HG02678 (cell line): Measurements from ENCODE around the gene NPS.

Source experiments
- ATAC-seq: cut with Tn5 transposase; IDR thresholded peaks from one replicate; pipeline ENCODE4 v1.9.1; 2021; ENCODE audit warnings: mild to moderate bottlenecking, moderate library complexity; ENCODE audit not compliant: unreplicated experiment

NPS gene

DNA sequence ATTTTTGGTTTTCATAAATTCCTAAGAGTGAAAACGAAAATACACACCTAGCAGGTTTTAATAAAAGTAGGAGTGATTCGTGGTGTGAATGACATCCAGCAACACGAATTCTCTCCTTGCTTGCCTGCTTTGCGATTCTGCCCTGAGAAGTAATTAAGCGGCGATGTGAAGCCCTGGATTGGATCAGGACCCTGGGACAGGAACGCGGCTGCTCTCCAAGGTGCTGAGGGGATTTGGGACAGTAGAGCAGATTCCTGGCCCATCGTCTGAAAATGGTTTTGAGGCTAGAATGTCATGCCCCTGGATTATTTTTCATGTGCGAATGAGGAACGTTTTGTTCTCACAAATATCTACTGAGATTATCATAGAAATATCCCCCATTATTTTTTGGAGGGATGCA is 7.8 kb downstream of the NPS start:
- no peak for ATAC-seq

DNA sequence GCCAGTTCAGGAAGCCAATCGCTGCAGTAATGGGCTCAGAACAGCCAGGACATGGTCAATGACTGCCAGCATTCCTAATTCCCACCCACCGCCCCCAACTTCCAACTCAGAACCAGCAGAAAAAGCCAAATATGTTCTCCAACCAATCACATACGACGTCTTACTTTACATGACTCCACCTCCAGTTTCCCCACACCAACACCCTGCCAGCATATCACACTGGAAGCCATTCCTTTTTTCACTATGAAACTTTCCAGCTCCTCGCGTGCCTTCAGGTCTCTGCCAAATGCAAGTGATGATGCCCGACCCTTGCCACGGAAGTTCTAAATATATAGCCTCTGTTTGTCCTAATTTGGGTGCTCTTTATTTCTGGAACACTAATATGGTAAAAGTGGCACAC is 12.5 kb downstream of the NPS start:
- no peak for ATAC-seq

DNA sequence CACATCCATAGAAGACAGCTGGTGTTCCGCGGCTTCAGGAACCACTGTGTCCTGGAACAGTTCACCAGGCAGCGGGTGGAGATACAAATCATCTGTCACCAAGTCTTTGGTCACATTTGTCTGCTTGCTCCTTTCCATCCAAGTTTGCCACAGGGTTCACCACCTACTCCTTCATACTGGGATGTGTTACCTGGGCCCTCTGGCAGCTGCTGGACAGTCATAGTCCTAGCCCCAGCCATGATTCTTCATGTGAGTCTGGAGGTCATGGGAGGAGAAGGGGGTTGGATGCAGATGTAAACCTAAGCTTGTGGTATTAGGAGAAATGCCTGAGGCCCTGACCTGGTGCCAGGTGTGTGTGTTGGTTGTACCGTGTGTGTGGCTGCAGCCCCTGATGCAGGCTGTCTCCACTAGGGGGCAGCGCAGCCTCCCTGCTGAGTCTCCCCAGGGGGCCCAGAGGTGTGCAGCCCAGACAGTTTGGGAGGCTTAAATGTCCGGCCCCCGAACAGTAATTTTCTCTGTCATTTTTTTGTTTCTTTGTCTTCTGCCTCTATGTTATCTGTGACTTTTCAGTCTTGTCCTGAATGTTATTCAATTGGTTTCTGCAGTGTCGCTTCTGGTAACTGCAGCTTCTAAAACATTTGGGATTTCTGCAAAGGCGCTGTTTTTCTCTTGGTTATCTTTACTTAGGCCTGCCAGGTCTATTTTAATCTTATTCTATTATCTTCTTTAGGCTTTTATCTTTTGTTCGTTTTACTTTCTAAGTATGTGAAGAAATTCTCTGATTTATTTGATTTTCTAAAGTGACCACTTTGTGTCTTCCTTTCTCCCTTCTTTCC is 14.8 kb downstream of the NPS start:
- ATAC-seq = peak; percentile 62

DNA sequence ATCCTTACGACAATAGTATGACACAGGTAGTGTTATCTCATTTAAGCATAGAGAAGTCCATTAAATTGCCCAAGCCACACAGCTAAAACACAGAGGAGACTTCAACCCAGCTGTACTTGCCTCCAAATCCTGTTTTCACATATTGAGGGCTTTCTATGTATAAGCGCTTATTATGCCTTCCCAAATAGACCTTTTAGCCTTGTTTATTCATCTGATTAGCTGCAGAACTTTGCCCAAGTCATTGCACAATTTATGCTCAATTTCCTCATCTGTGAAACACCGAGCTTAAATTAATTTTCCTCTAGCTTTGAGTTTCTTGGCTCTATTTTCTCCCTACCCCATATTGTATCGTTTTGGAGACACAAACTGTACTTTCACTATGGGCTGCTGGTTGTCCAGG is 15.5 kb downstream of the NPS start:
- no peak for ATAC-seq

DNA sequence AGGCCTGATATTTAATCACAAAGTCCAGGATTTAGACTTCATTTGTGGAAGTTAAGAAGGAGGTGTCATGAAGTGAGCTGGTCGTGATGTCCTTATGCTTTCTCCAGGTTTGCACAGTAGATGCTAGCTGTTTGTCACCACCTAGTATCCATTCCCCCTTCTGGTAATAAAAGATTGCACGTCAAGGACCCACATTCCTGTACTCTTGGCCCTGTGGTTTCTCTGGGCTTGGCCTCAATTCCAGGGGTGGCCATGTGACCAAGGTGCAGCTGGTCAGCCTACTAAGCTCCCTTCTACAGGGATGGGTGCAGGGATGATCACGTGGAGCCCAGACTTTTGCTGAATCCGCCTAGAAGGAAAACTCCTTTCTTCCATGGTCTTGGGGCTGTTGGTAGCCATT is 16.5 kb downstream of the NPS start:
- ATAC-seq = no peak

DNA sequence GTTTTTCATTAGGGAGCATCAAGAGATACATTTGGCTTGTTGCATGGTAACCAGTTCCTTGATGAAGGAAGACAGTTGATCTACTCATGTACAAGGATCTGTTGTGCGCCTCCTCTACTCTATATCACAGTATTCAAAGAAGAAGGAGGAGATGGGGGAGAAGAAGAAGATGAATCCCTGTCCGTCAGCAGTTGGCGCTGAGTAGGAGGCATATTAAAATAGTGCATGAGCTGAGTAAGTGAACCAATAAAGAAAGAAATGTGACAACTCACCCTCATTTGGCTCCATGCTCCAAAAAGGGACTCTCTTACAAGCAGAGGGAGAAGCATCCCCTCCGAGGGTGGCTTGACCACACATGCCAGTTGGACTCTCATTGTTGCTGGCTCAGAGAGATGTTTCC is 20.1 kb downstream of the NPS start:
- no peak for ATAC-seq

DNA sequence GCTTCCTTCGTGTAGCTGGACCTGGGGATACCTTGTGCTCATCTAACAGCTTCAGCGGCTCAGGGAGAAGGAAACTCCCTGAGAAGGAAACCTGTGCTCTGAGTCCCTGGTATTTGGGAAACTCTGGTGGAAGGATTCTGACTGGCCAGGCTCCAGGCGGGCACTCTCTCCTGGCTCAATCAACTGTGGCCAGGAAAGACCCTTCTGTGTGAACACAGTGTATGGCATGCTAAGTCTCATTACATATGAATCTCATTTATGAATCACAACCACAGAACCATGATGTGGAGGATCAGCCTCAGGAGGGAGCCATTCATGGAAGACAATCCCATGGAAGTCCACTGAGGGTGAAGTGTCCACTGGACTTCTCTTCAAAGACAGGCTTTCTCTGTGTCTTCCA is 20.9 kb downstream of the NPS start:
- no peak for ATAC-seq

DNA sequence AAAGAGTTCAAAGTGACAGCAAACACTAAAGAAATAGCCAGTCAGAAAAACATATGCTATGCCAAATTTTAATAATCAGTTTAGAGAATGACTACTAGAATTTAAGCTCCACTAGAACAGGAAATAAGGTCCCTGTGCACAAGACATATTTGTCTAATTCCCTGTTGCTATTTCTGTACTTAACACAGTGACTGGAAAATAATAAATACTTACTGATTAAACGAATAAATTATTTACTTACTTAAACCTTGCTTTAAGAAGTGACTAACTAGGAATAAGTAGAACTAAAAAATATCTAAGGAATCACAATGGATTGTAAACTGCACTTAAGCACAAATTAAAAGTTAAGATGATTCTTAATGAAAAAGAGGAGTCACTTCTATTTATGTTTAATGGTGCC is 22.3 kb downstream of the NPS start:
- no peak for ATAC-seq

DNA sequence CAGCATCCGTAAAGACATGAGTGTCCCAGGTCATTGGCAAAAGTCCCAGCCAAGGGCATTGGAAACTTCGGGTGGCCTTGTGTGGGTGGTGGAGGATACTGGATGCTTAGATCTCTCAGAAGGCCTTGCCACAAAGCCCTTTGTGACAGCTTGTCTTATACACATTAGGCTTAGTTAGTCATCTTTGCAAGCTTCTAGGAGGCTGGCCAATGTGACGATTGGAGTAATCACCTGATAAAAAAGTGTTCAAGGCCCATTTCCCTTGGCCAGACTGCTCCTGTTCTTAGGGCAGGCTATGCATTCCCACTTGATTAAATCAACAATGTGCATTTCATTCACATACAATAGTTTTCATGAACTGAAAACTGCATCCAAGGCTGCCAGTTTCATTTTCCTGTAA is 26.9 kb downstream of the NPS start:
- no peak for ATAC-seq

DNA sequence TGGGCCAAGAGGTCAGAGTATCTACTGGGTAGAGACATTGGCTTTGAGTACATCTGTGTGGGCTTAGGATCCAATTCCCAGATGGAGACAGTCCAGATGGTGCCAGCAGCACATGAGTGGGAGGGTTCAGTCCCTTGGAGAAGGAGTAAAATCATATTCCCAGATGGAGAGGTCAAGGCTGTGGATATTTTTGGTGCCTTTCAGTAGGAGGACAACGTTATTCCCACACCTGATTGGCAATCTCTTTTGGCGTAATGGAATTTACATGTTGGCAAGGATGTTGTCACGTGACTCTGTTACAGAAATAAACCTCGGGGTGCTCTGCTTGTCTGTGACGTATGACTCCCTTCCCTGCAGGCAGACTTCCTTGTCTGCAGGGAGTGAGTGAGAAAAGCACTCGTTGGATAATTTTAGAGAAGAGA is 27.6 kb downstream of the NPS start:
- no peak for ATAC-seq

DNA sequence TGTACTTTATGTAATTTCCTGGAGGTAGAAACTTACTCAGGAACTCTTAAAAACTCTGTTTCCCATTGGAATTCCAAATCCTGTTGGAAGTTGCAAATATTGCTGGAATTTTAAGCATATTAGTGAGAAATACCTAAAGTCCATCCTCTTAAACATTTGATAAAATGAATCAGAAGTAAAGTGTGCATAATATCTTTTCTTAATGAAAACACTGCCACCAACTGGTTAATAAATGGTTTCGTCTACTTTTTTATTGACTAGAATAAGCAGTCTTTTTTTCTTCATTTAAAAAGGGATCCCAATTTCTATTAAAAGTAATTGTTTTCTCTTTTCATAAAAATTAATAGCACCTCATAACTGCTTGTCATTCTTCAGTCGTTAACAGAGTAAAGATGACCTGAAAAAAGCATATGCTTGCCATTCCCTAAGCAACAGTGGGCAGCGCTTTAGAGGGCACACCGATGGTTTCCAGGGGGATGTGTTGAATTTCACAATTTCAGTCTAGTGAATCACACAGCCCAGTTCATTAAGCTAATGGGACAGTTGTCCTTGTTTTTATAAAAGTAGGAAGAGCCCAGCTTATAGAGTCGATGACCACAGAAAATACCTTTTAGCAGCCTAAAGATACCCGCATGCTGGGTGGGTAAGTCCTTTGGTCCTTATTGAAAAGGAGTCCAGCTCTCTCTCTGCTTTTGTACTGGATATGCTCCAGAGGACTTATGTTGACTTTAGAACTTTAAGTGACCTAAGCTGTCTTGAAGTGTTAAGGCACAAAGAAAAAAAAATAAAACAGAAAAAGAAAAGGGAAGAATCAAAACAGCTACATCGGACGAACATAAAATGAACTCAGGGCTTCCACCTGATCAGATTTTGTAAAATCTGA is 28.5 kb downstream of the NPS start:
- ATAC-seq = no peak

DNA sequence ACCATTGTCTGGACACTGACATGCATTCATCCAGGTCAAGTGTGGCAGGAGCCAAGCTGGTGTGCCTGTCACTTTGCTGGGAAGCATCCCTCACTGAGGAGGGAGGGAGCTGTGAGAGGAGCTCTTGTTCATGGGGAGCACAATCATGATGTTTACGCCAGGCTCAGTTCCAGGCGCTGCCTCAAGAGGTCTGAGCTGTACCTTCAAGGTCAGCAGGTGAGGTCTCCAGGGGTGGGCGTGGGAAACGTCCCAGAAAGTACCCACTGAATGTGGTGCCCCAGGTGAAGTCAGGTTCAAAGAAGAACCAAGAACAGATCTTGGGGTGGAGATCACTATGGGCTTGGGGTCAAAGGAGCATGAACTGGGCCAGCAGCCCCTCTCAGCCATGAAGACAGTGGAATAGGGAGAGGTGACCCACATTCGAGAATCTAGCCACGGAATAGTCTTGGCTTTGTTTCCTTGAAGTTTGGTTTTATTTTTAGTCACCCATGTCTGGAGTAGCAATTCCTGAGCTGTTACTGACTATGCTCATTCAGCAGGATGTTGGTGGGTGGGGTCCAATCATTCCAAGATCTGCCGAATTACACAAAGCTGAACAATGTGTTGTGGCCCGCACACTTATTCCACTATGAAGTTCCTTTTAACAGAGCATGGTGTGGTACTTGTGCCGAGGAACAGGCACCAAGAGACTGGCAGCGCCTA is 29.3 kb downstream of the NPS start:
- ATAC-seq = no peak

DNA sequence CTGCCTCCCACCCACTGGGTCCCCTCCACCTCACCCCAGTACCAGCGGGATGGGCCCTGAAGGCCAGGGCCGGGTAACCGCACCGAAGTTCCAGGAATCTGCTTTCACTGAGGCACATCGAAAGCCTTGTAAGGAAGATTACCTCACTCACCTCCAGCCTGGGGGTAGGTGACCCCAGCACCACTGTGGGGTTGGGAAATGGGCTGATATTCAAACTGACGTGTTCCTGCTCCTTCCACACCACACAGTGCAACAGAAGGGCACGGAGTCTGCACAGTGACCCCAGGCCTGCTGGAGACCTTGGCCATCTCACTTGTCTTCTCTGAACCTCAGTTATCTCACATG is 29.8 kb downstream of the NPS start:
- ATAC-seq = no peak

DNA sequence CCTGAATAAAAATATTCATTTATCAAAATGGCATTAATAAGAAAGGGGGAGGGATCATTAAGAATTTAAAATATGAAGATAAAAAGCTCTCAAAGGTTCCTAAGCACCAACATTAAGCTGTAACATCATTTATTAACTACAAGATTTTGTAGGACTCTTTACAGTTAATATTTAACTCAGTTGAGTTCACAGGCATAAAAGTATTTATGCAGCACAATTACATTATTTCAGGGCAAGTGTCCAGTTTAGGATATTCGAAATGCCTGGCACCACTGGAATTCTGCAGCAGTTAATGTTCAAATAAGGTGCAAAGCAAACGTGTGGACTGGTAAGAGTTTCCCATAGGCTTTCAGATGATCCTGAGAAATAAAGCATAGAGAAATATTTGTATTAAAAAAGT is 30.5 kb downstream of the NPS start:
- no peak for ATAC-seq

DNA sequence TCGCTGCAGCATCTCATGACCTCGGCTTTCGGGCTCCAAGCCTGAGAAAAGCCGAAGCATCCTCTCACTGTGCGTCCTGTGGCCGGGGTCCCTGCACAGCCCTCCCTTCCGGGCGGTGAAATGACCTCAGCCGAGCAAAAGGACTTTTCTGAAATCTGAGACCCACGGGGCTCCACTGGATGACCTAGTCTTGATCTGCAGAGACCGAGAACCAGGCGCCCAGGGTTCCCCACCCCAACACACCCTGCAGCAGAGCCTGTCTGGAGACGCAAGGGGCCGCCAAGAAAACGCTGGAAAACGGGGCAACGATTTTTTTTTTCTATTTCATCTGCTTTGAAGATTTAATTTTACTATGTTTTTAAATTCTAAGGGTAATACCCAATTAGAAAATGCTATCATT is 31.7 kb downstream of the NPS start:
- no peak for ATAC-seq

DNA sequence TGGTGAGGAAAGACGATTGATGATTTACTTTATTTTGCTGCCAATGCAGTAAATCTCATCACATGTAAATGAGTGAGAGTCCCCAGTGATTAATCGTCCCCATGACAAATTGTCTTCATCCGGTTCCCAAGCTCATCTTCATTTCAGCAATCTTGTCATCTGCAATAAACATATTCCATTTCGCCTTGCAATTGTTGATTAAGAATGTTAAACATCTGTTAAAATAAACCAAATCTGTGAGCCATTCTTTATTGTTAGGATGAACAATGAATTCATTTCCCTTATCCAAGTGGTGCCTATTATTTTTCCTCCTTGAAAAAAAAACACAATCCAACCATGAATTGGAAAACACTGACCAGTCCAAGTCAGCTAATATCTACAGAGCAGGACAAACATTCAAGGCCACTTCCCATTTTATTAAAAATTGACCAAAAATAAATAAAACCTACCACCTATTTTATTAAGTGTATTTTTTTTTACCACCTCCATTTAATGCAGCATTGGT is 36.5 kb downstream of the NPS start:
- ATAC-seq = no peak

DNA sequence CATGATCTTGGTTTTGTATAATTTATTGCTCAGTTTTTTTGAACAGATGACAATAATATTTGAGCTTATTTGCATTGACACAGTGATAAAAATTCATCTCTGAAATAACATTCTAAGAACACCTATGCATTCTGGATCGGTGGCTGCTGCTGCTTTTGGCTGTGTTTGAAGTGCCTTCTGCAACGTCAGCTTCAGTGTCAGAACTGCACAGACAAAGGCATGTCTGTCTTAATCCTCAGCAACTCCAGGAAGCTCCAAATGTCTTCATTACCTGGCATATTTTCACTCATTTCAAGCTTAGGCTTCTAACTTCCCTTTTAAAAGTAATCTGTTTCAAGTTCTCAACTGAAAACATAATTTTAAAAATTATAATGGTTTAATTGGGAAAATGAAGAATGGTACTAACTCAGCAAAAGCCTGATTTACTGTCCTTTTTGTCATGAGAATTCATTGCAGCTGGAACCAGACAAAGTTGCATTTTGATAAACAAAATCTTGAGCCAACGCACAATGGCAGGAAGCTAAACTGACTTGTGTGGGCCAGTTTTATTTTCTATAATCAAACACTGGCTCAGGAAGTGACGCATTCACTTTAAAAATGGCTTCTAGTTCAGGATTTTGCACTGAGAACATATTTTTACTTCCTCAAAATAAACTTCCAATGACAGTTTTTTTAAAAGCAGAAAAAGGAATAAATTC is 38.7 kb downstream of the NPS start:
- no peak for ATAC-seq

DNA sequence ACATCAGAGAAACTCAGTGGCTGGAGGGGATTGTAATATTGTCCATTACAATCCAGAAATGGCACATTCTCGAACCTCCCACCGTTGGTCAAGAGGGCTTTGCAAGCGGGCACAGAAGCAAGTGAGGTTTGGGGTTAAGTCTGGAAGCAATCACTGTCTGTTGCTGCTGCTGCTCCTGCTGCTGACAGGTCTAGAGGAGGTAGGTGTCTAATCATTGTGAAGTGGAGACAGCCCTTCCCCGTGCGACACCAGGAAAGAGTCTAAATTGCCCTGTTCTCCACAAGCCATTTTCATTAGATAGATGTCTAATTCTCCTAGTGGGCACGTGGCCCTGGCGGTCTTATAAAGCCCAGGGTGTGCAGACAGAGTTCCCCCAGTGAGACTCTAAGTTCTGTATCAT is 43.5 kb downstream of the NPS start:
- no peak for ATAC-seq

DNA sequence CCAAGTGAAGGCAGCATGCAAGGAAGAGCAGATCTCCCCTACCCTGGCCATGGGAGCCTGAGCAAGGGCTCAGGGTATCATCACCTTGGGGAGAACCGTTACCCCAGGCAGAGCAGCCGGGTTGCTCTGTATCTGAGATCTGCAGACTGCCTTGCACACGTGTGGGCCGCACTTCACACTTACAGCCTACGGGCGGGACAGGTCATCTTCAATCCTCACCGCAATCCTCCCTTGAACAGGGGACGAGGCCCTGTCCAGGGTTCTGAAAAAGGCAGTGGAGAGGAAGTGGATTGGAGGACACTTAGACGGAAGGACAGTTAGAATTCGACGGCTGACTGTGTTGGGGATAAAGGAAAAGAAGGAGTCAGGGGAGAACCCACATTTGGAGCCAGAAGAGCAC is 51.4 kb downstream of the NPS start:
- no peak for ATAC-seq
